ENCODE results near the gene CFAP46. TPM values are rescaled to one million over a fixed set of nuclear protein-coding genes. Genes with fewer than 3 reads are reported as not detected.

CFAP46 gene
- total RNA-seq (1 to 10 TPM; 1.2 to 4.1 TPM), polyA plus RNA-seq (ENCODE audit: insufficient read length in 6 of 6) (1 to 10 TPM; 2.4 to 5.2 (median 3.5) TPM)
- long read RNA-seq, donor 1 = 0 reads
- long read RNA-seq, donor 2, partial matches to known transcripts = 0 of 1 reads
- long read RNA-seq, donor 2, other reads (novel, unspliced or antisense) = 0 of 1 reads
- long read RNA-seq, donor 3 = 0 reads
- long read RNA-seq, donor 4, partial matches to known transcripts = 0 of 1 reads
- long read RNA-seq, donor 4, other reads (novel, unspliced or antisense) = 0 of 1 reads
- long read RNA-seq, donor 5, partial matches to known transcripts = 0 of 1 reads
- long read RNA-seq, donor 5, other reads (novel, unspliced or antisense) = 0 of 1 reads
- long read RNA-seq, donor 6, partial matches to known transcripts = 0 of 1 reads
- long read RNA-seq, donor 6, other reads (novel, unspliced or antisense) = 0 of 1 reads
- long read RNA-seq, donor 7 = 0 reads
- long read RNA-seq, donor 8, partial matches to known transcripts = 0 of 1 reads
- long read RNA-seq, donor 8, other reads (novel, unspliced or antisense) = 0 of 1 reads
- long read RNA-seq, donor 9 = 0 reads
- long read RNA-seq, donor 10, partial matches to known transcripts = 0 of 1 reads
- long read RNA-seq, donor 10, other reads (novel, unspliced or antisense) = 0 of 1 reads
- long read RNA-seq, donor 11, partial matches to known transcripts = 0 of 3 reads
- long read RNA-seq, donor 11, other reads (novel, unspliced or antisense) = 0 of 3 reads
- long read RNA-seq, donor 12 = 0 reads

GRCh38 chr10:132942101-132943057 is at the start of gene CFAP46:
Gene CFAP46 (minus strand): TSS chr10:132942570. CDS start chr10:132942484, 86 bp downstream.
- Histone ChIP-seq H3K9me3 (no peaks in the 10 kb centered on the region), H3K27me3 (peaks cover 19 to 88% of the 10 kb centered on the region in 2 donors), H3K4me3 (peak within 1 kb of the TSS; percentile 29 to 42), H3K27ac (no peak within 1 kb of the TSS), H3K36me3 (no peaks in the 10 kb centered on the region), H3K4me1 (peaks cover 3 to 12% of the 10 kb centered on the region in 2 donors)
- TF ChIP-seq CTCF (IDR thresholded peaks at IDR 0.05) = no peak
- intact Hi-C loops (cut with DNase I) = loop anchor here in 1 of 2 donors (10.0 kb wide), 1 partner anchor 182 kb away; no protein-coding TSS in a partner anchor
- ATAC-seq (peak; percentile 84), DNase-seq (peak; percentile 42 to 87 (median 64))

GRCh38 chr10:132991706-132992432 is 49.5 kb upstream of the CFAP46 start:
- peaks cover 0 to 47% of the 10 kb centered on the region in 2 donors for H3K27me3 ChIP-seq
- DNase-seq (peak in 1 of 4 donors; percentile 61), ATAC-seq (no peak)
- no peak for TF ChIP-seq CTCF (IDR thresholded peaks at IDR 0.05)
- H3K9me3 ChIP-seq = no peaks in the 10 kb centered on the region
- no peak overlapping the region for H3K27ac ChIP-seq
- H3K4me1 ChIP-seq = no peaks in the 10 kb centered on the region
- no peak overlapping the region for H3K4me3 ChIP-seq
- intact Hi-C loops (cut with DNase I) = no loop called here
- no peaks in the 10 kb centered on the region for H3K36me3 ChIP-seq

- peak in 1 of 4 donors; percentile 66 for DNase-seq
- no peaks in the 10 kb centered on the region for H3K36me3 ChIP-seq
- no peaks in the 10 kb centered on the region for H3K9me3 ChIP-seq
- intact Hi-C loops (cut with DNase I) = no loop called here
- no peak overlapping the region for H3K27ac ChIP-seq
- ATAC-seq = no peak
- no peaks in the 10 kb centered on the region for H3K4me1 ChIP-seq
- TF ChIP-seq CTCF (IDR thresholded peaks at IDR 0.05) = no peak
- peaks cover 0 to 56% of the 10 kb centered on the region in 2 donors for H3K27me3 ChIP-seq
- no peak overlapping the region for H3K4me3 ChIP-seq
These were observed 48.5 kb upstream of the CFAP46 start for GRCh38 chr10:132990684-132991545.

All from left lung (tissue), 14 donors.